Endothelial cell of umbilical vein (primary cell): Measurements from ENCODE around the gene NEURL2. TPM values are rescaled to one million over a fixed set of nuclear protein-coding genes. Genes with fewer than 3 reads are reported as not detected.
A peak's percentile ranks its signal among the peaks of the same experiment; 100 is the strongest.

Experiments used
- BruUV-seq: library from RNA; stranded (reverse); fragments of 400-500 nt; replicated peaks from 2 replicates; lab custom pipeline; 2021; lab: Mats Ljungman, UMichigan
- CTCF ChIA-PET: fragments of 300-600, 350-600 bp; sonication (Branson Sonifier 250); formaldehyde crosslinking; loops from one replicate; lab custom pipeline; 2021; ENCODE audit warnings: antibody characterized with exemption, inconsistent platforms; lab: Charles Lee
- POLR2A ChIA-PET: fragments of 300-600, 350-600 bp; sonication (Branson Sonifier 250); formaldehyde crosslinking; loops from one replicate; lab custom pipeline; 2021; ENCODE audit warnings: antibody characterized with exemption, inconsistent platforms; lab: Charles Lee
- DNase-seq: peaks from one replicate; pipeline ENCODE4 v3.0.0-alpha.2; 2011; ENCODE audit warnings: low read depth, low spot score
- FAIRE-seq: peaks from 2 replicates; lab custom pipeline; 2011; peaks lifted over from hg19 to GRCh38; lab: Jason Lieb, UNC
- H2AFZ ChIP-seq: 2 replicates; pipeline ENCODE4 v1.6.0; 2012; ENCODE audit warnings: low read depth, low read length, control low read depth, inconsistent platforms
- H3K27ac ChIP-seq: 2 replicates; pipeline ENCODE4 v1.5.1; 2011; ENCODE audit warnings: low read depth, mild to moderate bottlenecking, control low read depth, low read length, moderate library complexity; ENCODE audit not compliant: insufficient read depth
- H3K27me3 ChIP-seq, 2 experiments: 2 replicates each; pipeline versions ENCODE4 v1.6.0 to v1.6.1; 2011; ENCODE audit warnings: low read length in 2 of 2, mixed read lengths in 1 of 2; ENCODE audit not compliant: control insufficient read depth in 2 of 2, insufficient read depth in 2 of 2
- H3K36me3 ChIP-seq, 2 experiments: 2 replicates in 1 of 2; 3 replicates in 1 of 2; pipeline ENCODE4 v1.5.1; 2011; ENCODE audit warnings: low read length in 2 of 2, mild to moderate bottlenecking in 1 of 2, moderate library complexity in 1 of 2; ENCODE audit not compliant: control insufficient read depth in 2 of 2, insufficient read depth in 2 of 2; ENCODE audit errors: extremely low read depth in 1 of 2
- H3K4me1 ChIP-seq: 3 replicates; pipeline ENCODE4 v1.5.1; 2011; ENCODE audit warnings: mild to moderate bottlenecking, low read length; ENCODE audit not compliant: control insufficient read depth, insufficient read depth; ENCODE audit errors: extremely low read depth
- H3K4me2 ChIP-seq: 2 replicates; pipeline ENCODE4 v1.6.1; 2011; ENCODE audit warnings: low read length, control low read depth, mixed read lengths; ENCODE audit not compliant: insufficient read depth
- H3K4me3 ChIP-seq, 3 experiments: fragments of 200-600 bp in 1 of 3; sonication (generic), shearing (Covaris generic) in 1 of 3; replicated peaks in 1 of 3; 2 replicates each; pipeline ENCODE4 v1.5.1; 2011 to 2016; ENCODE audit warnings: control low read depth in 3 of 3, low read length in 3 of 3, mild to moderate bottlenecking in 2 of 3, inconsistent platforms in 1 of 3, low read depth in 1 of 3, moderate library complexity in 1 of 3; ENCODE audit not compliant: insufficient read depth in 1 of 3
- H3K79me2 ChIP-seq: 2 replicates; pipeline ENCODE4 v1.6.0; 2012; ENCODE audit warnings: low read length, inconsistent platforms; ENCODE audit not compliant: control insufficient read depth, insufficient read depth
- H3K9ac ChIP-seq: replicated peaks from 2 replicates; pipeline ENCODE3; 2011; ENCODE audit warnings: low read length, control low read depth; ENCODE audit not compliant: insufficient read depth; ENCODE audit errors: extremely low read depth
- H3K9me1 ChIP-seq: replicated peaks from 3 replicates; pipeline ENCODE4 v1.6.0; 2011; ENCODE audit warnings: mild to moderate bottlenecking, low read length; ENCODE audit not compliant: control insufficient read depth, insufficient read depth; ENCODE audit errors: extremely low read depth
- H3K9me3 ChIP-seq: replicated peaks from 2 replicates; pipeline ENCODE4 v1.5.1; 2012; ENCODE audit warnings: low read length, inconsistent platforms; ENCODE audit not compliant: control insufficient read depth, insufficient read depth
- H4K20me1 ChIP-seq: replicated peaks from 2 replicates; pipeline ENCODE3; 2011; ENCODE audit warnings: mild to moderate bottlenecking, low read length; ENCODE audit not compliant: control insufficient read depth, insufficient read depth; ENCODE audit errors: extremely low read depth
- FOS ChIP-seq: IDR thresholded peaks from 2 replicates; pipeline ENCODE4 v1.6.1; 2011; ENCODE audit warnings: mild to moderate bottlenecking, low read length, moderate library complexity, borderline replicate concordance; ENCODE audit not compliant: insufficient read depth
- GATA2 ChIP-seq: IDR thresholded peaks from 2 replicates; pipeline ENCODE4 v1.7.0; 2011; ENCODE audit warnings: low read depth, mild to moderate bottlenecking, moderate library complexity, mixed read lengths, low read length; ENCODE audit not compliant: insufficient read length, insufficient read depth
- POLR2A ChIP-seq: IDR thresholded peaks from 2 replicates; pipeline ENCODE4 v1.6.1; 2012; ENCODE audit warnings: low read depth, mild to moderate bottlenecking, control low read depth, low read length
- POLR2AphosphoS5 ChIP-seq: IDR thresholded peaks from 2 replicates; pipeline ENCODE4 v1.6.1; 2012; ENCODE audit warnings: low read depth, mild to moderate bottlenecking, control low read depth, low read length, moderate library complexity; ENCODE audit not compliant: insufficient read depth
- dilution Hi-C: fragments of 300-500 bp; cut with MboI; formaldehyde crosslinking; loops from one replicate; pipeline ENCODE4 v1.15.0; 2019; ENCODE audit warnings: low sequenced_read_pairs; ENCODE audit not compliant: extremely low pct_ligation_motif_present
- intact Hi-C: fragments of 100-400 bp; cut with micrococcal nuclease; formaldehyde crosslinking; loops from one replicate; pipeline ENCODE4 v1.10.0; 2022
- polyA plus RNA-seq, 4 experiments: library from polyadenylated mRNA; depleted of rRNA in 3 of 4; stranded (reverse) in 3 of 4; unstranded in 1 of 4; fragments of >200 nt; gene quantifications; 2 replicates each; pipeline versions ENCODE4 v1.2.1 to v1.2.3, GENCODE V29; 2011 to 2012; ENCODE audit warnings: missing spikeins in 1 of 4
- total RNA-seq: library from RNA; stranded (reverse); gene quantifications from 2 replicates; pipeline ENCODE4 v1.2.3, GENCODE V29; 2021

Gene NEURL2
- total and polyA plus RNA-seq, 2 donors (not counting 3 experiments of a cell fraction or from before 2014, with no cell fraction given) = 2.8 to 5.4 TPM

GRCh38 chr20:45910670-45911485, 19.9 kb upstream of the NEURL2 start:
- Histone ChIP-seq H3K4me3 (peak overlapping the region; percentile 6 to 62 (median 37)), H2AFZ (peak overlapping the region; percentile 38), H3K36me3 (peaks cover 0 to 7% of the 10 kb centered on the region in 2 experiments), H3K4me2 (peak overlapping the region; percentile 66), H3K27ac (peak overlapping the region; percentile 43), H3K9me1 (no peaks in the 10 kb centered on the region), H3K27me3 (no peaks in the 10 kb centered on the region), H3K79me2 (no peaks in the 10 kb centered on the region), H3K9ac (peak overlapping the region; percentile 44), H4K20me1 (no peaks in the 10 kb centered on the region), H3K9me3 (no peaks in the 10 kb centered on the region), H3K4me1 (peaks cover 28% of the 10 kb centered on the region)
- FAIRE-seq (peak; percentile 98), DNase-seq (peak; percentile 100)
- ChIA-PET POLR2A (interaction anchor here (0.5 to 3.8 kb wide), 4 partner anchors 13 to 97 kb away, joined by 3 to 22 read pairs (median 6); partner anchors contain the start of gene PCIF1), CTCF (interaction anchor here (1.0 to 5.0 kb wide), 6 partner anchors 9 to 28 kb away, joined by 3 to 22 read pairs (median 8); partner anchors contain the start of genes CTSA, NEURL2 and PCIF1)
- intact Hi-C loops = loop anchor here (1.0 to 10.0 kb wide), 6 partner anchors 8 to 566 kb away; partner anchors contain the start of genes ACOT8, CTSA, NEURL2 and SDC4
- BruUV-seq = TSS peak; percentile 72
- TF ChIP-seq POLR2A = peak; percentile 30
- TF ChIP-seq POLR2AphosphoS5 = peak; percentile 42
- no peak for TF ChIP-seq GATA2
- no peak for TF ChIP-seq FOS
- dilution Hi-C loops = no loop called here
